ENCODE results near the gene PLCB4. TPM values are rescaled to one million over a fixed set of nuclear protein-coding genes. Genes with fewer than 3 reads are reported as not detected.

PLCB4 gene
- total RNA-seq, 2 donors from 2014 or later: not detected

- DNase-seq (ENCODE audit: low spot score) (no peak), ATAC-seq (no peak)
- Mint-ChIP-seq H3K27ac (no peak overlapping the region), H3K36me3 (no peaks in the 10 kb centered on the region), H3K9me3 (peaks cover 6% of the 10 kb centered on the region), H3K4me1 (ENCODE audit: low read depth in 2 of 2) (no peaks in the 10 kb centered on the region), H3K4me3 (no peak overlapping the region), H3K27me3 (no peaks in the 10 kb centered on the region)
Measured at GRCh38 chr20:9126527-9126926, 57.6 kb downstream of the PLCB4 start.

GRCh38 chr20:9128568-9128967 is 59.7 kb downstream of the PLCB4 start:
- no peak for DNase-seq (ENCODE audit: low spot score)
- Mint-ChIP-seq H3K4me3 (no peak overlapping the region), H3K36me3 (no peaks in the 10 kb centered on the region), H3K27me3 (no peaks in the 10 kb centered on the region), H3K27ac (no peak overlapping the region), H3K4me1 (ENCODE audit: low read depth in 2 of 2) (no peaks in the 10 kb centered on the region), H3K9me3 (peaks cover 6% of the 10 kb centered on the region)
- no peak for ATAC-seq

- Mint-ChIP-seq H3K9me3 (peaks cover 6% of the 10 kb centered on the region), H3K27ac (no peak overlapping the region)
- no peak for ATAC-seq
Measured at GRCh38 chr20:9129756-9130155, 60.9 kb downstream of the PLCB4 start.

GRCh38 chr20:9130521-9130920 is 61.6 kb downstream of the PLCB4 start:
- DNase-seq (ENCODE audit: low spot score) (no peak), ATAC-seq (no peak)
- Mint-ChIP-seq H3K4me3 (no peak overlapping the region), H3K27me3 (no peaks in the 10 kb centered on the region), H3K27ac (no peak overlapping the region), H3K36me3 (no peaks in the 10 kb centered on the region), H3K4me1 (ENCODE audit: low read depth in 2 of 2) (no peaks in the 10 kb centered on the region), H3K9me3 (peaks cover 6% of the 10 kb centered on the region)

More at GRCh38 chr20:9129756-9130155, 60.9 kb downstream of the PLCB4 start:
- no peaks in the 10 kb centered on the region for H3K36me3 Mint-ChIP-seq
- DNase-seq (ENCODE audit: low spot score): no peak
- H3K27me3 Mint-ChIP-seq: no peaks in the 10 kb centered on the region
- H3K4me1 Mint-ChIP-seq (ENCODE audit: low read depth in 2 of 2): no peaks in the 10 kb centered on the region
- H3K4me3 Mint-ChIP-seq: no peak overlapping the region

- Mint-ChIP-seq H3K27me3 (peaks cover 0 to 2% of the 10 kb centered on the region in 2 donors), H3K27ac (no peak overlapping the region), H3K9me3 (peaks cover 9% of the 10 kb centered on the region), H3K36me3 (no peaks in the 10 kb centered on the region), H3K4me1 (ENCODE audit: low read depth in 2 of 2) (no peaks in the 10 kb centered on the region), H3K4me3 (no peak overlapping the region)
- DNase-seq (ENCODE audit: low spot score) (no peak), ATAC-seq (no peak)
Measured at GRCh38 chr20:9131841-9132240, 63.0 kb downstream of the PLCB4 start.

- Mint-ChIP-seq H3K36me3 (no peaks in the 10 kb centered on the region), H3K4me3 (no peak overlapping the region), H3K27ac (no peak overlapping the region), H3K4me1 (ENCODE audit: low read depth in 2 of 2) (no peaks in the 10 kb centered on the region), H3K27me3 (peaks cover 0 to 4% of the 10 kb centered on the region in 2 donors), H3K9me3 (peaks cover 10% of the 10 kb centered on the region)
- DNase-seq (ENCODE audit: low spot score): no peak
- no peak for ATAC-seq
Measured at GRCh38 chr20:9134346-9134745, 65.5 kb downstream of the PLCB4 start.

- DNase-seq (ENCODE audit: low spot score) (no peak), ATAC-seq (no peak)
- Mint-ChIP-seq H3K4me3 (no peak overlapping the region), H3K27me3 (peaks cover 0 to 4% of the 10 kb centered on the region in 2 donors), H3K27ac (no peak overlapping the region), H3K9me3 (peaks cover 15% of the 10 kb centered on the region), H3K4me1 (ENCODE audit: low read depth in 2 of 2) (no peaks in the 10 kb centered on the region), H3K36me3 (no peaks in the 10 kb centered on the region)
Measured at GRCh38 chr20:9136114-9136513, 67.2 kb downstream of the PLCB4 start.

GRCh38 chr20:9137001-9137400 is 68.1 kb downstream of the PLCB4 start:
- peaks cover 0 to 4% of the 10 kb centered on the region in 2 donors for H3K27me3 Mint-ChIP-seq
- no peaks in the 10 kb centered on the region for H3K4me1 Mint-ChIP-seq (ENCODE audit: low read depth in 2 of 2)
- no peak for DNase-seq (ENCODE audit: low spot score)
- no peak overlapping the region for H3K27ac Mint-ChIP-seq
- peaks cover 19% of the 10 kb centered on the region for H3K9me3 Mint-ChIP-seq
- H3K4me3 Mint-ChIP-seq: no peak overlapping the region
- H3K36me3 Mint-ChIP-seq: no peaks in the 10 kb centered on the region
- no peak for ATAC-seq

GRCh38 chr20:9139106-9139833 is 70.4 kb downstream of the PLCB4 start:
- Mint-ChIP-seq H3K27ac (no peak overlapping the region), H3K36me3 (no peaks in the 10 kb centered on the region), H3K9me3 (peaks cover 23% of the 10 kb centered on the region), H3K27me3 (peaks cover 0 to 4% of the 10 kb centered on the region in 2 donors), H3K4me1 (ENCODE audit: low read depth in 2 of 2) (no peaks in the 10 kb centered on the region), H3K4me3 (no peak overlapping the region)
- DNase-seq (ENCODE audit: low spot score) (no peak), ATAC-seq (no peak)

- no peaks in the 10 kb centered on the region for H3K4me1 Mint-ChIP-seq (ENCODE audit: low read depth in 2 of 2)
- DNase-seq (ENCODE audit: low spot score) (no peak), ATAC-seq (no peak)
- H3K9me3 Mint-ChIP-seq: peaks cover 23% of the 10 kb centered on the region
- H3K27ac Mint-ChIP-seq: no peak overlapping the region
- no peak overlapping the region for H3K4me3 Mint-ChIP-seq
- peaks cover 0 to 4% of the 10 kb centered on the region in 2 donors for H3K27me3 Mint-ChIP-seq
- H3K36me3 Mint-ChIP-seq: no peaks in the 10 kb centered on the region
Measured at GRCh38 chr20:9140162-9140760, 71.4 kb downstream of the PLCB4 start.

GRCh38 chr20:9141070-9141469 is 72.2 kb downstream of the PLCB4 start:
- Mint-ChIP-seq H3K36me3 (no peaks in the 10 kb centered on the region), H3K27me3 (peaks cover 0 to 3% of the 10 kb centered on the region in 2 donors), H3K4me3 (no peak overlapping the region), H3K9me3 (peaks cover 22% of the 10 kb centered on the region), H3K27ac (no peak overlapping the region), H3K4me1 (ENCODE audit: low read depth in 2 of 2) (no peaks in the 10 kb centered on the region)
- DNase-seq (ENCODE audit: low spot score) (no peak), ATAC-seq (no peak)

- Mint-ChIP-seq H3K4me1 (ENCODE audit: low read depth in 2 of 2) (no peaks in the 10 kb centered on the region), H3K27me3 (peaks cover 0 to 2% of the 10 kb centered on the region in 2 donors), H3K4me3 (no peak overlapping the region), H3K27ac (no peak overlapping the region), H3K9me3 (peaks cover 24% of the 10 kb centered on the region), H3K36me3 (no peaks in the 10 kb centered on the region)
- DNase-seq (ENCODE audit: low spot score) (no peak), ATAC-seq (no peak)
Measured at GRCh38 chr20:9141921-9142320, 73.0 kb downstream of the PLCB4 start.

- DNase-seq (ENCODE audit: low spot score) (no peak), ATAC-seq (no peak)
- Mint-ChIP-seq H3K27ac (no peak overlapping the region), H3K4me3 (no peak overlapping the region), H3K27me3 (peaks cover 0 to 2% of the 10 kb centered on the region in 2 donors), H3K36me3 (no peaks in the 10 kb centered on the region), H3K9me3 (peaks cover 24% of the 10 kb centered on the region), H3K4me1 (ENCODE audit: low read depth in 2 of 2) (no peaks in the 10 kb centered on the region)
Measured at GRCh38 chr20:9142809-9143208, 73.9 kb downstream of the PLCB4 start.

GRCh38 chr20:9143926-9144325 is 75.0 kb downstream of the PLCB4 start:
- ATAC-seq (no peak), DNase-seq (ENCODE audit: low spot score) (no peak)
- peaks cover 21% of the 10 kb centered on the region for H3K9me3 Mint-ChIP-seq
- H3K36me3 Mint-ChIP-seq: no peaks in the 10 kb centered on the region
- H3K4me3 Mint-ChIP-seq: no peak overlapping the region
- H3K27me3 Mint-ChIP-seq: no peaks in the 10 kb centered on the region
- no peak overlapping the region for H3K27ac Mint-ChIP-seq
- no peaks in the 10 kb centered on the region for H3K4me1 Mint-ChIP-seq (ENCODE audit: low read depth in 2 of 2)

Measured in natural killer cell treated with Interleukin-12 subunit alpha and Interleukin-12 subunit beta and Interleukin-15 and Interleukin-18, amount 100 ng/mL, for 72 hours (primary cell).